NCI-H510A (cell line): ENCODE measurements around the gene XIRP1.

Experiments
- DNase-seq: peaks from one replicate; lab custom pipeline; 2025; lab: John Stamatoyannopoulos, UW

XIRP1 gene

GRCh38 chr3:39144095-39144747, 48.2 kb downstream of the XIRP1 start:
- peak; percentile 64 for DNase-seq

- no peak for DNase-seq
These were observed 49.1 kb downstream of the XIRP1 start for GRCh38 chr3:39143051-39143885.

DNA sequence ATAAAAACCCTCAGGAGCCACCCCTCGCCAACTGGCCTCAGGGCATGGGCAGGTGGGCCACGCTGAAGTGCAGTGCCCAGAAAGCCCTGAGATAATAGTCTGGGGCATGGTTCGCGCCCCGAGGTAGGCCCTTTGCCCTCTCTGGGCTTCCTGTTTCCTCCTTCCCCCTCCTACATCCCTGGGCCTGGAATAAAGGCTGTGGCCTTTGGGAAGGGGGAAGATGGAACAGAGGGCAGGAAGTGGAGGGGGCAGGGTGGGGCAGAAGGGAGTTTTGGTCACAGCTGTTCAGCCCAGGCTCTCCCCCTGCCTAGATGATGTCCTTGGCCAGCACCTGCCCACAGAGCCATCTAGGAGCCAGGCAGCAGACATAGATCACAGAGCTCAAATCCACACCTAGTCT, 50.3 kb downstream of the XIRP1 start:
- DNase-seq, result peak; percentile 19

- peak; percentile 29 for DNase-seq
These were observed 51.0 kb downstream of the XIRP1 start for GRCh38 chr3:39141171-39141995.

DNA sequence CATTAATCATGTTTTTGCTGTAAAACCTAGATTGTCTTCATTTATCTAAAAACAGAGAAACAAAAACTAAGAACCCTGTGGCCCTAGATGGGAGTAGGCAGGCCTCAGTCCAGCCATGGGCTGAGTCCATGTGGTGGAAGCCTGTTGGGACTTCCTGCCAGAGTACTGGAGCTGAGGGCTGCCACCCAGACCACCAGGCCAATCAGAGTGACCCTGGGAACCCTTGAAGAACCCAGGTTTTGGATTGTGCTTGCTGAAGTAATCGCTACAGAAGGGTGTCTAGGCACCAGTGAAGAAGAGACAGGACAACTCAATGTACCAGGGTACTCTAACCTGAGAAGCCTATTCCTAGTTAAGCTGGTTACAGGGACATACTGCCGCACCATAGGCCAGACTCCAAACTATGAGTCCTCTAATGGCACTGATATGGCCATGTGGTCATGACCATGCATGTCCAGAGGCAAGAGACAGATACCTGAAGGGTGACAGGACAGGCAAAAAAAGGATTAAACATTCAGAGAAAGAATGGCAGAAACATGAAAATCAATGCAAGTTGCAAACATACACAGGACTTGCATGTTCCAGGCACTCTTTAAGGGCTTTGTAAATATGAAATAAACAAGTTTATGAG, 51.9 kb downstream of the XIRP1 start:
- DNase-seq, result no peak

GRCh38 chr3:39139442-39139841, 53.0 kb downstream of the XIRP1 start:
- DNase-seq, result no peak

GRCh38 chr3:39138804-39139415, 53.5 kb downstream of the XIRP1 start:
- no peak for DNase-seq

- no peak for DNase-seq
These were observed 54.2 kb downstream of the XIRP1 start for GRCh38 chr3:39137991-39138803.

GRCh38 chr3:39137435-39137936, 54.9 kb downstream of the XIRP1 start:
- DNase-seq, result no peak

DNA sequence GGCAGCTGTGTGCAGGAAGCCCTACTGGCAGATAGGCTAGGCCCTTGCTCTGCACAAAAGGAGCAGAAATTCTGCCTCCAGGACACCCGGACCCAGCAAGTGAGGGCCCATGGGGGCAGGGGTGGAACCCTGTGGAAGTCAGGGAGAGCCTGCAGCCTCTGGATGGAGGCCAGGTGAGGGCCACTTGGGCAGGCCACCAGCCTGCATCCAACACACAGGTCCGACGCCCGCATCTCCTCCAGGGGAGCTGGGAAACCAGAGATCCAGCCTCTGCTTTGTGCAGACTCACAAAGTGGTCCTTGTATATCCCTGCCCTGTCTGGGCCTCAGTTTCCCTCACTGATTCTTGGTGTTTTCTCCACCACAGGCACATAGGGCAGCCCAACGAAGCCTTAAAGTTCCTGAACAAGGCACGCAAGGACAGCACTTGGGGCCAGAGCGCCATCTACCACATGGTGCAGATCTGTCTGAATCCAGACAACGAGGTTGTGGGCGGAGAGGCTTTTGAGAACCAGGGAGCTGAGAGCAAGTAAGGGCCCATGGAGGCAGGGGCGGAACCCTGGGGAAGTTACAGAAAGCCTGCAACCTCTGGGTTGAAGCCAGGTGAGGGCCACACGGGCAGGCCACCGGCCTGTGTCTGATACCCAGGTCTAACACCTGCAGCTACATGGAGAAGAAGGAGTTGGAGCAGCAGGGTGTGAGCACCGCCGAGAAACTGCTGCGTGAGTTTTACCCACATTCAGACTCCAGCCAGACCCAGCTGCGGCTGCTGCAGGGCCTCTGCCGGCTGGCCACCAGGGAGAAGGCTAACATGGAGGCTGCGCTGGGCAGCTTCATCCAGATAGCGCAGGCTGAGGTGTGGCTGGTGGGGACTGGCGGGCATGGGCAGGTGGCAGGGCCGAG, 55.6 kb downstream of the XIRP1 start:
- DNase-seq, result no peak

DNA sequence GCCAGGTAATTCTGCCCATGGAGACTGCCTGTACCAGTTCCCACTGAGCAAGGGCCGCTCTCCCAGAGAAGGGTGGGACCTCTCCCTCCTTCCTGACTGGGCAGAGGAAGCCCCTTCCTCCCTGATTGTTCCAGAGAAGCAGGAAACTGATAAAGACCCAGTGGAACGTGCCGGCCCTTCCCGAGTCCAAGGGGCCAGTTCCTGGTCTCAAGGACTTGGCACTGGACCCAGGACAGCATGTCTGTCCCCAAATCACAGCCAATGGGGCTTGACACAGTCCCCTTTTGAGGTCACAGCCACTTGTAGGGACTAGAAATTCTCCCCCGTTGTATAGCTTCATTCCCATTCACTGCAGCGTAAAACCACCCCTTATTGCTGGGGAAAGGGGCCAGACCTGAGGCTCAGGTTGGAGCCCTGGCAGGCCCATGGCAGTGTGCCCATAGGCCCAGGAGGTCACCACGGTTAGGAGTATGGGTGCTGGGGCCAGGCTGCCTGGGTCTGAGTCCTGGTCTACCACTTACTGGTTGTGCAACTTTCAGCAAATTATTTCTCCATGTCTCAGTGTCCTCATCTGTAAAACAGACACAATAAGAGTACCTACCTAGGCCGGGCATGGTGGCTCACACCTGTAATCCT, 57.1 kb downstream of the XIRP1 start:
- no peak for DNase-seq

DNA sequence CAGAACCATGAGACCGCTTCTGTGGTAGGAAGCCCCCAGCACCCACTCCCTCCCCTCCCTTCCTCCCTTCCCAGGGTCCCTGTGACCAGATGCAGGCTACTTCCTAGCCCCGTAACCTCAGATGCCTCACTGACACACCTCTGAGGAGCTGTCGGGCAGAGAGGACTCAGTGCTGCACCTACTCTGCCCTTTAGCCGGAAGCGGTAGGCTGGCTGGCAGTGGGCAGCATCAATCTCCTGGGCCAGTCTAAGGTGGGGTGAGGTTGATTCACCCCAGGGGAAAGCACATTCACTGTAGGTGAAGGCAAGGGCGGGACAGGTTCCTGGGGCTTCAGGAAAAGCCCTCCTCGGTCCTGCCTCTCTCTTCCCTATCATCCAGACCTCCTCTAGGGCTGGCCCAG, 58.1 kb downstream of the XIRP1 start:
- no peak for DNase-seq

- DNase-seq, result no peak
These were observed 58.6 kb downstream of the XIRP1 start for GRCh38 chr3:39133822-39134221.
